HFF-Myc (cell line): ENCODE measurements around the gene NKAP.
"Not testable (repeated sequence)": the region's sequence is repeated elsewhere in the genome, so short reads cannot be mapped to it uniquely, and the experiment has no call there.

Experiments used
- DNase-seq: peaks from one replicate; pipeline ENCODE4 v3.0.0-alpha.2; 2011; ENCODE audit warnings: low read depth; ENCODE audit errors: extremely low read depth
- H3K4me3 ChIP-seq: replicated peaks from 2 replicates; pipeline ENCODE4 v1.5.1; 2011; ENCODE audit warnings: low read depth, mild to moderate bottlenecking, control low read depth, low read length
- CTCF ChIP-seq: IDR thresholded peaks from 2 replicates; pipeline ENCODE4 v1.5.1; 2012; ENCODE audit warnings: mild to moderate bottlenecking, low read depth, low read length, control low read depth; ENCODE audit errors: missing control alignments

NKAP gene

GRCh38 chrX:119919835-119920585 lies 23.5 kb downstream of the NKAP start:
- no peak overlapping the region for H3K4me3 ChIP-seq
- no peak for DNase-seq
- TF ChIP-seq CTCF: no peak

- no peak for TF ChIP-seq CTCF
Observed at GRCh38 chrX:119917877-119918276, 25.7 kb downstream of the NKAP start.

GRCh38 chrX:119916310-119916709 lies 27.2 kb downstream of the NKAP start:
- DNase-seq: no peak
- TF ChIP-seq CTCF: no peak
- H3K4me3 ChIP-seq: no peak overlapping the region

More at GRCh38 chrX:119917877-119918276, 25.7 kb downstream of the NKAP start:
- no peak overlapping the region for H3K4me3 ChIP-seq
- DNase-seq: no peak

- no peak overlapping the region for H3K4me3 ChIP-seq
- no peak for DNase-seq
- TF ChIP-seq CTCF: no peak
Observed at GRCh38 chrX:119900976-119901375, 42.6 kb downstream of the NKAP start.

GRCh38 chrX:119899125-119899524 lies 44.4 kb downstream of the NKAP start:
- no peak overlapping the region for H3K4me3 ChIP-seq
- no peak for TF ChIP-seq CTCF
- DNase-seq: no peak

GRCh38 chrX:119895843-119896326 lies 47.7 kb downstream of the NKAP start, which contains the start of gene AKAP14:
TSS of gene AKAP14 (plus strand) at chrX:119895893. CDS start at chrX:119903224, 7,331 bp downstream.
- TF ChIP-seq CTCF: no peak
- no peak within 1 kb of the TSS for H3K4me3 ChIP-seq
- no peak for DNase-seq

- DNase-seq: not testable (repeated sequence)
Observed at GRCh38 chrX:119891961-119892692, 51.4 kb downstream of the NKAP start.

GRCh38 chrX:119890626-119891025 lies 52.9 kb downstream of the NKAP start:
- DNase-seq, H3K4me3 ChIP-seq: not testable (repeated sequence)

More at GRCh38 chrX:119891961-119892692, 51.4 kb downstream of the NKAP start:
- not testable (repeated sequence) for H3K4me3 ChIP-seq
